ENCODE measurements around the gene ECI2.
"Not testable (repeated sequence)": the region's sequence is repeated elsewhere in the genome, so short reads cannot be mapped to it uniquely, and the experiment has no call there.

ECI2 gene

DNA sequence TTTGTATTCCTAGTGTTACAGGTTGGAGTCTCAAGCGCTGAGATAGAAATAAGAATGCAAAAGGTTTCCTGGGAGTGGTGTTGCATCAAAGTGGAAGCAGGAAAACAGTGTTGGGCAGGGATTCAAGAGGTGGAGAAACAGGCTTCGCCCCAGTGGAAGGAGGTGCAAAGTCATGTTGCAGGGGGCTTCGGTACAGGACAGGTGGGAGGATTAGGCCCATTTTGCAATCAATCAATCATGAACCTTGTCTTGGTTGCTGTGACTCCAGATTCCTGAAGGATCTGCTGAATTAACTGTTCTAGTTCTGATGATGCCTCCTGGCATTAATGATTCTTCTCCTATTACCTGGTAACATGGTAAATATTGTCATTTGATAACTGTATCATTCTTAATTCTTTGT, 34.1 kb downstream of the ECI2 start:
- no peak for DNase-seq (ENCODE audit: low spot score)

DNA sequence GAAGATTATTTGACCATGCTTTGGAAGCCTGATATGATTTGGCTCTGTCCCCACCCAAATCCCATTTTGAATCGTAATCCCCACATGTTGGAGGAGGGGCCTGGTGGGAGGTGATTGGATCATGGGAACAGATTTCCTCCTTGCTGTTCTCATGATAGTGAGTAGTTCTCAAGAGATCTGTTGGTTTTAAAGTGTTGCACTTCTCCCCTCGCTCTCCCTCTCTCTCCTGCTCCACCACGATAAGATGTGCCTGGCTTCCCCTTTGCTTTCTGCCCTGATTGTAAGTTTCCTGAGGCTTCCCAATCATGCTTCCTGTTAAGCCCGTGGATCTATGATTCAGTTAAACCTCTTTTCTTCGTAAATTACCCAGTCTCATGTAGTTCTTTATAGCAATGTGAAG, 34.7 kb downstream of the ECI2 start:
- DNase-seq (ENCODE audit: low spot score): no peak

DNA sequence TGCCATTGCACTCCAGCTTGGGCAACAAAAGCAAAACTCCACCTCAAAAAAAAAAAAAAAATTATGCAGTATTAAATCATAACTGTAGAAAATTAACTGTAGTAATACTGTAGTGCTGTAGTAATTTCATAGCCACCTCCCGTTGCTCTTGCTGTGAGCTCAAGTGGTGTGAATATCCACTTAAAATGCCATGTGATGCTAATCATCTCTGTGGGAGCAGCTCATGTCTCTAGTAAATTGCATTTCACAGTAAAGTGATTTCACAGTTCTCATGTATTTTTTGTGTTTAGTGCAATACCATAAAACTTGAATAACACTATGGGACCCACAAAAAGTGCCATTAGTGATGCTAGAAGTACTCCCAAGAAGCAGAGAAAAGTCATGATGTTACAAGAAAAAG, 42.1 kb downstream of the ECI2 start:
- no peak for DNase-seq (ENCODE audit: low spot score)

DNA sequence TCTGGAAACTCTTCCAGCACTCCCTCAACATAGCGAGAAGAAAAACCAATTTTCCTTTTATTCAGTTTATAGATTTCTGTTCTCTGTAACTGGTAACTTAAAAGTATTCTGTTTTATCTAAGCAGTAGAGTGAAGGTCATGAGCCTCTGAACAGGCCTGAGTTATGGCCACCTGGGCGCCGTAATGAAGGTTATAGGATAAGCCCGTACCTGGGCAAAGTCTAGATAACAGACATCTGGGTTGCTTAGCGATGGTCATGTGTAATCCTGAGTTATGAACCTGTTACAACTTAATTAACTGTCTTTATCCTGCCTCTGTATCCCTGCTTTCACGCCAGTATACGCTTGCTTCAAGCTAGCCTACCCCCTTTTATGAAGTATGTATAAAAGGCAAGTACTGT, 43.4 kb downstream of the ECI2 start:
- DNase-seq (ENCODE audit: low spot score): no peak

DNA sequence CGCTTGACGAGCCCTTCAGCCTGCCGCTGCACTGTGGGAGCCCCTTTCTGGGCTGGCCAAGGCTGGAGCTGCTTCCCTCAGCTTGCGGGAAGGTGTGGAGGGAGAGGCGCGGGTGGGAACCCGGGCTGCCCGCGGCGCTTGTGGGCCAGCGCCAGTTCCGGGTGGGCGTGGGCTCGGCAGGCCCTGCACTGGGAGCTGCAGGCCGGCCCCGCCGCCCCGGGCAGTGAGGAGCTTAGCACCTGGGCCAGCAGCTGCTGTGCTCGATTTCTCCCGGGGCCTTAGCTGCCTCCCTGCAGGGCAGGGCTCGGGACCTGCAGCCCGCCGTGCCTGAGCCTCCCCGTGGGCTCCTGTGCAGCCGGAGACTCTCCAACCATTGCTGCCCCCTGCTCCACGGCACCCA, 45.3 kb downstream of the ECI2 start:
- not testable (repeated sequence) for DNase-seq (ENCODE audit: low spot score)

DNA sequence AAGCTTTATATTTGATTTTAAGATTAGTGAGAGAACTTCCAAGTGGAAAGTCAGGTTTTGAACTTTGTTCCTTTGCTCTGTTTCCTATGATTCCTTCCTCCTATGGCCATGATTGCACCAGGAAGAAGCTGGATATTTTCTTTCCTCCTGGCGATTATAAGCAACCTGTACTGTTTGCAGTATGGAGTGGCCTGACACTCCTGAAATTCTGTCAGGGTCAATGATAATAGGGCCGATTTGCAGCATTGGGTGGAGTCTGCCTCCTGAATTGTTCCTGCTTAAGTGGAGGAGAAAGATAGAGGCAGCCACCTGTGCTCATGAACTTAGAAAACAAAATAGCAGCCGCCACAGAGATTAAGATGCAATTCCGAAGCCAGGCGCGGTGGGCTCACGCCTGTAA, 46.7 kb downstream of the ECI2 start:
- no peak for DNase-seq (ENCODE audit: low spot score)

DNA sequence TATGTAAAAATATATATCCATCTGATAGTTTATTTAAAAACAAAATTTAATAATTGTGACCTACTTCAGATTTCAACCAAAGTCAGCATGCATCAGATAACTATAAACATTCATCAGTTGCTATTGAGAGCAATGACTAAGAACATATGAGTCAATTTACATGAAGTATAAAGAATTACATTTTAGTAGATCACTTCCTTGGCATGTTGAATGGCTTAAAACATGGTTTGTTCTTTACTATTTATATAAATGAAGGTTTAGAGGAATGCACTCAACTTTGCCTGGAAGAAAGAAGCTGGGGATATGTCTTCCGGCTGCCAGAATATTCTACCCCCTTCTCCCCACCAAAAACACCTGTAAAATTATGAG, 50.1 kb downstream of the ECI2 start:
- DNase-seq (ENCODE audit: low spot score): peak; percentile 12

DNA sequence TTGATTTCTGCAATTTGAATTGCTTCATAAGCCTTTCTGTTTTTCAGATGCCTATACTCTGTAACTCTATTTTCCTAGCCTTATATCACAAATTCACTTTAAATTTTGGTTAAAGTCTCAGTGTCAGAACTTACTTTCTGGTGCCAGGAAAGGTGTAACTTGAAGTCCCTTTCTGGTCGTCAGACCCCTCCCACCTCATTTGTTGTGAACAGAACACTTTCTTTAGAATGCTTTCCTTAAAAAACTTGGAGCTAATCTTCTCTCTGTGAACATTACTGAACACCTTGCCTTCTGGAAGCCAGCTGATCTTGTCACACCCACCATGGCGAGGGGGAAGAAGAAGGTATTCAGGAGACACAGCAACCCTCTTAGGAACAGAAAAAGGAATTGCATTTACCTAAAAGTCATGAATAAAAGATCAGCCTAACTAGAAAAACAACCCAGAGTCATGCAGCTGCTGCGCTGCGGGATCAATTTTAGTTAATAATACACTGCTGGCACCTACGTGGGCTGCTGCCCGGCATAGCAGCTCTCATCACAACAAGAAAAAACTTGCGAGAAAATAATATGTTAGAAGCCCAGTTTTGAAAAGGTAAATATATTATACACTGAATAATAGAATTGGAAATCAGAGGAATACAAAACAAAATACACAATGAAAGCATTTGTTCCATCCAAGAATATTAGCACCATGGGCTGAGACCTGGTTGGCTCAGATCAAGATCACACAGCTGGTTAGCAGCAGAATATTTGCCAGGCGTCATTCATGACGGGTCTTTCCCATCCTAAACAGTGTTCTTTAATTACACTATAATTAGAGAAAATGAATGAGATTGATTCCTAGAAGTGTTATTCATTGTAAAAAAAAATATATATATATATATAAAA, 50.7 kb downstream of the ECI2 start:
- DNase-seq (ENCODE audit: low spot score): no peak

DNA sequence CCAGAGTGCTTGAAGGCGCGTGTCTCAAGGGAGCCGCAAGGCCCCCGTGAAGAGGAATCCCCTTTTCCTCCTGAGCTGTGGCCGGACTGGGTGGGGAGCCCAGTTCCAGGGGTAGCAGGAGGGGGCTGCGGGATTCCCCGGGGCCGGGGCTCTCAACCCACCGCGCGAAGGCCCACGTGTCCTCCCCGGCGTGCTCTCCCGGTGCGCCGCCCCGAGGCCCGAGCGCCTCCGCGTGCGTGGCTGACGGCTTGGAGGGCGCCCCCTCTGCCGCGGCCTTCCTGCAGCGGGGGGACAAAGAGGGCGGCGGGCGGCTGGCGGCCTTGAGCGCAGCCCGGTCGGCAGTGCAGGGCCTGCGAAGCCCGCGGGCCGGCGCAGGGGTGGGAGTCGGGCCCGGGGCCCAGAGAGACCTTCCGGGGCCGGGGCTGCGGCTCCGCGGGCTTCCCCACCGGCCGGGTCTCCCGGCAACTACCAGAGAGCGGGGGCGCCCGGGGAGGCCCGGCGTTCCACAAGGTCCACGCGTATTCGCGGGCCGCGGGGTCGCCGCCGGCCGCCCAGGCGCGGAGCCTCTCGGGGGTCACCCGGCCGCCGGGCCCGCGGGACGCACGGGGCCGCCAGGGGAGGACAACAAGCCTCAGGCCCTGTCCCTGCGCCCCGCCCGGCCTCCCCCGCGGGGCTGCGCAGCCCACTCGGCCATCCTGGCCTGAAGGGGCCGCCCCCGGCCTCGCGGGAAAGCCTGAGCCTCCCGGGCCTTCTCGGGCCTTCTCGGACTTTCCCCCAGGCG, 56.5 kb downstream of the ECI2 start, which contains the start of gene FAM217A:
Gene FAM217A, minus strand, starts transcription at position 447 of the 781 bp plus-strand sequence. CDS start 1,723 bp downstream, outside the sequence.
- DNase-seq (ENCODE audit: low spot score): no peak

DNA sequence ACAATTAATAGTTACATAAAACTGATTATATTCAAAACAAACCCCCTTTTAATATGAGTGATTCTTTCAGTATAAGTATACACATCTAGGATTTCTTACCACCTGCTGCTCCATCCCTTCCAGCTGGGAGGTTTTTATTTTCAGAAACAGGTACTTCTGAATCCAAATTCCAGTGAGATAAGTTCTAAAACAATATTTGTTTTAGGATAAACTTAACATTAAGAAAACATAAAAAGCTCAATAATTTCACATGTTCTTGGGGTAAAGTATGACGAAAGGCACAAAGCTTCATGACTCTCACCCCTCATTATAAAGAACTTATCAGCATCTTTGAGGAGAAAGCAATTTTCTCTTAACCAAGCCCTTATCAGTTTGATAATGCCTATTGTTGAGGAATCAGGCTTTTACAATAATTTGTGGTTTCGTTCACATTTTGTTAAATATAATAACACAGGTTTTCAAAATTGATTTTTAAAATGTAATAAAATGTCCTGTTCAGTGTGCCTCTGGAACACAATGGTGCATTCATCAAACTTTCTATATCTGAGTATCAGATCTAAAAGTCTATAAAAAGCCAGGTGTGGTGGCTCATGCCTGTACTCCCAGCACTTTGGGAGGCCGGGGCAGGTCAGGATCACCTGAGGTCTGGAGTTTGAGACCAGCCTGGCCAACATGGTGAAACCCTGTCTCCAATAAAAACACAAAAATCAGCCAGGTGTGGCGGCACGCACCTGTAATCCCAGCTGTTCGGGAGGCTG, 60.7 kb downstream of the ECI2 start:
- no peak for DNase-seq (ENCODE audit: low spot score)

DNA sequence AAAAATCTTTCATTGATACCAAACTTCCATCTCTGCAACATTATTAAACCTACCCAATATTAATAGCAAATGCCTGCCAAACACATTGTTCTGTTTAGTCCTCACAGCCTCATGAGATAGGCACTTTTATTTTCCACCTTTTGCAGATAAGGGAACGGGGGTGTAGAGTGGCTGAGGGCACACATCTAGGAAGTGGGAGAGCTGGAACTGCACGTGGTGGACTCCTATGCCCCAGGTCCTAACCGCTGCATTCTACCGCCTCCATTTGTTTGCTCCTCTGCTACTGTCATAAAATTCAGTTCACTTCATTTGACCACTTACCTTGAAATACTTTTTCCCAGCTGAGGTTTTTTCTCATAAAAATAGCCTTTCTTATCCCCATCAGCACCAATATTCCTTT, 64.0 kb downstream of the ECI2 start:
- no peak for DNase-seq (ENCODE audit: low spot score)

DNA sequence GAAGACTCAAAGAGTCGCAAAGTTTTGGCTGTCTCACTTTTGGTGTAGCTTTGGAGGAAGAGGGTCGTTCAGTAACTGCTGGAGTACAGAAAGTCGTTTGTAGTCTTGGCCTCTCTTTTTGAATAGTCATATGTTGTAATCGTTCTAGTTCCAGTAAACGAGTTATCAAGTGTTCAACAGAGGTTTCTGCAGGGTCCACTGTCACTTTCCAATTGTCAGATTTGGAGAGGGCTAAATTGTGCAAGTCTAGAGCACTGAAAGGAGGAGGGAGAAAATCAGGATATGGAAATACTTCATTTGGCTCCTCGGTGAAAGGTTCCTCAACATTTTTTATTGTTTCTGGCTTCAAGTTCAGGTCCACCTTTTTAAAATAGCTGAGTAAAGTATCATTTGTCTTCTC, 66.2 kb downstream of the ECI2 start:
- no peak for DNase-seq (ENCODE audit: low spot score)

DNA sequence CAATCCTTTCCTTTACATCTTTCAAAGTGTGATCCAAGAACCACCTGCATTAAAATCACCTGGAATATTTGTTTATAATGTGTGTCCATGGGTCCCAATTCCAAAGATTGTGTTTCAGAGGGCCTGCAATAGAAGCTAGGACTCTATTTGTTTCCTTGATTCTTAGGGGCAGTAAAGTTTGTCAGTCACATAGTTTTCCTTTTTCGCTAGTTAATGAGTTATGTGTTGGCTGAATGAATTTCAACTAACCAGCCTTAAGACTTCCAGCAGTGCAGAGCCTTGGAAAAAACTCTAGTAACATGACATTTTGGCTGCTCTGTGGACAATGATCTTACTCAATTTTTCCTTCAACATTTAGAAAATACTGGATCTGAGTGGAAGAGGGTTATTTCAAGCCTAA, 67.7 kb downstream of the ECI2 start:
- DNase-seq (ENCODE audit: low spot score): no peak

DNA sequence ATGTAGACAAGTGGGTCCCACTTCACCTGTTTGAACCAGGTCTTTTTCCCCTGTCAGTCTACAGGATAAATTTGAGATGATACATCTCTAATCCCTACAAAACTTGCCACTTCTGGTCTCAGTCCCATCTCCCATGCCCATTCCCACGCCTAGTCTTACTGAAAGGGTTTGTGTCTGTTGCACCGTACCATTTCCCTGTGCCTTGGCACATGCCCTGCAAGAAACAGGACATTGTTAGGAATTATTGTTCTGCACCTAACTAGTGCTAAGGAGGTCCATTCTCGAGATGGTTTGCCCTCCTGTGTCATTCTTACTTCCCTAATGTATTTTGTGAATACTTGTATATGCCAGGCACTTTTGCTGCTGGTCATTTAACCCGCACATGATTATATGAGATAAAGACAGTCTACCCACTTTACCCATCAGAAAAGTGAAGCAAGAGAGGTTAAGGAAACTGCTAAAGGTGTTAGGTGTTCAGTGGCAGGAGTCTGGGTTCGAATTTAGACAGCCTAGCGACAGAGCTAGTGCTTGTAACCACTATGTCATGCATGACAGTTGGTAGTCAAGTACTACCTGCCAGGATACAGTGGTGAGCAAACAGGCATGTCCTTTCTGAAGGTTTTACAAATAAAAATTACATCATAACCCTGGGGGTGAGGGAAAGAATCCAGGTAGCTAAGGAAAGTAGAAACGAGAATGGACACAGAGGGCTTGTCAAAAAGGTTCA, 69.2 kb downstream of the ECI2 start:
- no peak for DNase-seq (ENCODE audit: low spot score)

Data from hepatic stellate cell (primary cell).